NB4 (cell line): ENCODE data around the gene SPIC.
A peak's percentile ranks its signal among the peaks of the same experiment; 100 is the strongest.

Experiments used
- DNase-seq: peaks from one replicate; pipeline ENCODE4 v3.0.0; 2010; ENCODE audit warnings: low read depth
- H3K4me3 ChIP-seq: one replicate; pipeline ENCODE4 v1.5.1; 2011; ENCODE audit warnings: mild to moderate bottlenecking, low read depth, low read length, moderate library complexity
- CTCF ChIP-seq: IDR thresholded peaks from one replicate; pipeline ENCODE4 v1.5.1; 2012; ENCODE audit warnings: low read depth, low read length
- MAX ChIP-seq: IDR thresholded peaks from 2 replicates; pipeline ENCODE4 v1.6.1; 2011; ENCODE audit warnings: low read depth, low read length
- MYC ChIP-seq: IDR thresholded peaks from 2 replicates; pipeline ENCODE4 v1.6.1; 2011; ENCODE audit warnings: low read depth, low read length
- POLR2A ChIP-seq: IDR thresholded peaks from 2 replicates; pipeline ENCODE4 v1.6.1; 2011; ENCODE audit warnings: mild to moderate bottlenecking; ENCODE audit not compliant: insufficient read length; ENCODE audit errors: extremely low read depth

The SPIC gene

GRCh38 chr12:101474711-101475386 lies at the start of gene SPIC:
Gene SPIC, plus strand, starts transcription at chr12:101475336. Its CDS starts 1,569 bp downstream, at chr12:101476905.
- no peak for DNase-seq
- TF ChIP-seq MYC, result no peak
- no peak for TF ChIP-seq CTCF
- no peak for TF ChIP-seq MAX
- no peak for TF ChIP-seq POLR2A
- no peak within 1 kb of the TSS for H3K4me3 ChIP-seq

GRCh38 chr12:101430456-101430855 lies 44.7 kb upstream of the SPIC start:
- no peak for TF ChIP-seq MAX
- no peak for TF ChIP-seq CTCF
- no peak for TF ChIP-seq POLR2A
- no peak for TF ChIP-seq MYC
- H3K4me3 ChIP-seq, result no peak overlapping the region
- peak; percentile 34 for DNase-seq

GRCh38 chr12:101436136-101436535 lies 39.0 kb upstream of the SPIC start:
- TF ChIP-seq CTCF, result no peak
- TF ChIP-seq MAX, result no peak
- TF ChIP-seq MYC, result no peak
- TF ChIP-seq POLR2A, result no peak
- no peak for DNase-seq
- no peak overlapping the region for H3K4me3 ChIP-seq

- no peak overlapping the region for H3K4me3 ChIP-seq
- DNase-seq, result no peak
- no peak for TF ChIP-seq MAX
- no peak for TF ChIP-seq CTCF
- TF ChIP-seq POLR2A, result no peak
- no peak for TF ChIP-seq MYC
Measured at GRCh38 chr12:101439236-101439635, 35.9 kb upstream of the SPIC start.

GRCh38 chr12:101441461-101442224 lies 33.5 kb upstream of the SPIC start:
- DNase-seq, result no peak
- TF ChIP-seq CTCF, result no peak
- TF ChIP-seq POLR2A, result no peak
- no peak for TF ChIP-seq MAX
- TF ChIP-seq MYC, result no peak
- no peak overlapping the region for H3K4me3 ChIP-seq
